Measurements from ENCODE around the gene AHCTF1.

DNA sequence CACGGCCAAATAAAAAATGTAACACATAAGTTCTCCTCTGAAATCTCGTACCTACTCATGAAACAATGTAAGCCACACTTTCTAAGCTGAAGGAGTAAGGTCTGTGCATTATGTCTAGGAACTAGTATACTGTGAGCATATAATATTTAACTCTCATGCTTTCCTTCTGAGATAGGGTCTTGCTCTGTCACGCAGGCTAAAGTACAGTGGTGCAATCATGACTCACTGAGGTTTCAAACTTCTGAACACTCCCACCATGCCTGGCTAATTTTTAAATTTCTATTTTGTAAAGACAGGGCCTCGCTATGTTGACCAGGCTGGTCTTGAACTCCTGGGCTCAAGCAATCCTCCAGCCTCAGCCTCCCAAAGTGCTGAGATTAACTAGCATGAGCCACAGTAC, 71.3 kb downstream of the AHCTF1 start:
- TF ChIP-seq POLR2A (IDR thresholded peaks at IDR 0.05; ENCODE audit: low read length) (no peak), GATA1 (IDR thresholded peaks at IDR 0.05; ENCODE audit: low read depth, low read length) (no peak)

All from erythroblast (primary cell).